Effector CD4-positive, alpha-beta T cell (primary cell): ENCODE data around the gene TSHZ2.

Experiments
- DNase-seq: peaks from one replicate; pipeline ENCODE4 v3.0.0-alpha.2; 2020

Gene TSHZ2

DNA sequence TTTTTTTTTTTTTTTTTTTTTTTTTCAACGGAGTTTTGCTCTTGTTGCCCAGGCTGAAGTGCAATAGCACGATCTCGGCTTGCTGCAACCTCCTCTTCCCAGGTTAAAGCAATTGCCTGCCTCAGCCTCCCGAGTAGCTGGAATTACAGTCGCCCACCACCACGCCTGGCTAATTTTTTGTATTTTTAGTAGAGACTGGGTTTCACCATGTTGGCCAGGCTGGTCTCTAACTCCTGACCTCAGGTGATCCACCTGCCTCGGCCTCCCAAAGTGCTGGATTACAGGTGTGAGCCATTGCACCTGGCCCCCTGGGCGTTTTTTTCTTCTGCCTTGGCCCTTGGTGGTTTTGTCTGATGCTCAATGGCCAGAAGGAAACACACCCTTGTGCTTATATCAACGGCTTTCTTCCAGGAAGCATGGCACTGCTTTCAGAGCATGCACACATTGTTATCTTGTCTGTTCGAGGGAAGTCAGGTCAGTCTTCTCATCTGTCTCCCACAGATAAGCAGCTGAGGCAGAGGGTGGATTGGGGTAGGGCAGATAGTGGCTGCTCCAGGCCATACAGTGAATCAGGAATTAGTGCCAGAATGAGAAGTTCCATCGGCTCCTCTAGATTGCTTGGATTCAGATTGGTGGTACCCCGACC, 203.1 kb downstream of the TSHZ2 start:
- DNase-seq: no peak

DNA sequence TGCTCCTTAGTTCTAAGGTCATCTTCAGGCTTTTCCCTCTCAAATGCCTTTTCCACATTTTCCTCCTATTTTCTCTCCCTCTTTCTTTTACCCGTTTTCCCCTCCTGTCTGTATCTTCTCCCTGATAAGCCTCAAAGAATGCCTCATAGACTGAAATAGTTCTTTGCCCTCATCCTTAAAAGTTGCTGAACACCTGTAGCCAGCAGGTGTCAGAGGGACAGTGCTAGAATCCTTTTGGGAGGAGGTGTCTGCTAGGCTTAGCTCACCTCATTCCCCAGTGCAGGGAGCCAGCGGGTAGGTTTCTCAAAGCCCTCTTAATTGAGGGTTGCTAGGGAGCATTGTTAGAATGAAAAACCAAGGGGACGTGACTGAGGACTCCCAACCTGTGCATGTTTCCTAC, 204.0 kb downstream of the TSHZ2 start:
- DNase-seq: no peak

DNA sequence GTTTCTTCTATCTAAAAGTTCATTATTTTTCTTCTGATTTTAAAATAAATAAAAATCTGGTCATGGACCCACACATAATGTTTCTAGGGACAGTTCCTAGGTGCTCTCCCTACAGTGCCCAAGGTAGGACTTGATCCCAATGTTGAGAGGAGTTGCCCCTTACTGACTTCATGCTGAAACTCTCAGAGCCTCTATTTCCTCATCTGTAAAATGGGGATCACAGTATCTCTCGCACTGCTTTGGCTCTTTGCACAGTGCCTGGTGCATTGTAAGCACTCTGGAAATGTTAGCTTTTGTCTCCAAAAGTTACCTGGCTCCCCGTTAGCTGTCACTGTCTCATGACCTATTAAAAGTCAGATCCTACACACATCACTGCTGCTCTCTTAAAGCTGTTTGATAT, 205.5 kb downstream of the TSHZ2 start:
- DNase-seq: no peak

DNA sequence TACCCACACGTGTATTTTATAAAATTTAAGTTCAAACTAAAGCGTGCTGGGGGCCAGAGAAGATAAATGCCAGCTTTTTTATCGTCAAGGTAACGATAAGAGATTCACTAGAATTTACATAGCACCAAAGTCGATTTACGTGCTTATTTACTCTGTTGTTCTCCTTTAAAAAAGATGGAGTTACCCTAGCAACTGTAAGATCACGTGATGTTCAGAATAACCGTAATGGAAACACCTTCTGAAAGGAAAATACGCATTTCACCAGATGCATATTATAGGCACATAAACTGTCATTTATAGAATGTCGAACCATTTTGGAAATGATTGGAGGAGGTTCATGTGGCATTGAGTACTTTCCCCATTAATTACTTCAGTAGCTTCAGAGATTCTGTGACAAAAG, 207.6 kb downstream of the TSHZ2 start:
- no peak for DNase-seq

GRCh38 chr20:53180928-53181362, 208.8 kb downstream of the TSHZ2 start:
- no peak for DNase-seq

GRCh38 chr20:53181866-53182376, 209.8 kb downstream of the TSHZ2 start:
- no peak for DNase-seq

DNA sequence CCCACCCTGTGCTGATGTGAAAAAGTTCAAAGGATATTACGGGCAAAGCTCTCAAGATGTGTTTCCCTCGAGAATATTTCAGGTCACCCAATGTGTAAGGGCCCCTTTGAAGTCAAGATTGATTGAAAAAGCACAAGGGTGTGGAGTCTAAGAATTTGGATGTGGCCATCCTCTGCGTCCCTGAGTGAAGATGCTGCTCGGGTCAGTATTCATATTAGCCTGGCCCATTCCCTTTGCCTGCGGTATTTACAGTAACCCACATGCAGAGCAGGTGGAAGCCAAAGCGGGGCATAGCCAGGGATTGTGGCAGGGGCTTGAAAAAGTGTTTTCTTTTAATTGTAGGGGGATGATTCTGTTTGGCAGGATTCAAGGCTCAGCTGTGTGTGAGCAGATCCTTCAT, 211.0 kb downstream of the TSHZ2 start:
- no peak for DNase-seq

DNA sequence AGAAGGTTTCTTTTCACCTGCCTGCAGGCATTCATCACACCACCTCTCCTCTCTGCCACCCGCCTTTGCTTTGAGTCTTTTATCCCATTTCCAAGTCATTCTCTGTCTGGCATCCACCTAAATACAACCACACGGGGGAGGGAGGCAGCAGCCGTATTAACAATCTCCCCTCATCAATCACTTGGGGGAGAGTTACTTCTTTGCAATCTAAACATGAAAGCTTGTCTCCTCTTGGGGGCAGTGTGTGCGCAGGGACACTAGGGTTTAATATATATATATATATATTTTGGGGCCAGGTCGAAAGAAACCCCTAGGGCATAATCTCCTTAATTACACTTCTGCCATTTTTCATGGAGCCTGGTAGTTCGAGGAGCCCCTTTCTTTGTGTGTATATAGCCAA, 214.5 kb downstream of the TSHZ2 start:
- DNase-seq: no peak

GRCh38 chr20:53187392-53188068, 215.4 kb downstream of the TSHZ2 start:
- DNase-seq: no peak

GRCh38 chr20:53190225-53190624, 218.1 kb downstream of the TSHZ2 start:
- no peak for DNase-seq

DNA sequence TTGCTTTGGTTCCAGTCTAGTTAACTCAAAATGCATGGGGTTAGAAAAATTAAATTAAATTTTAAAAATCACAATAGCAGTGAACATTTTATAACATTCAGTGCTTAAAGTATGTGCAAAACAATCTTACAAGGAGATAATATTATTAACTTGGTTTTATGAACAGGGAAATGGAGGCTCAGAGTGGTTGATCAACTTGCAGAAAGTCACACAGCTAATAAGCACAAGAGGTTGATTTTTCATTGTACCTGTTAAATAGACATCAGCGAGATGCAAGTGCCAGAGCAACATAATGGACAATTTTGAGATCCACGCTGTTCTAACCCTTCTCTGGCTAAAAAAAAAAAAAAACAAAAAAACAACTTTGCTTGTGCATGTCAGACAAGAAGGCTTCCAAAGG, 219.8 kb downstream of the TSHZ2 start:
- DNase-seq: no peak

DNA sequence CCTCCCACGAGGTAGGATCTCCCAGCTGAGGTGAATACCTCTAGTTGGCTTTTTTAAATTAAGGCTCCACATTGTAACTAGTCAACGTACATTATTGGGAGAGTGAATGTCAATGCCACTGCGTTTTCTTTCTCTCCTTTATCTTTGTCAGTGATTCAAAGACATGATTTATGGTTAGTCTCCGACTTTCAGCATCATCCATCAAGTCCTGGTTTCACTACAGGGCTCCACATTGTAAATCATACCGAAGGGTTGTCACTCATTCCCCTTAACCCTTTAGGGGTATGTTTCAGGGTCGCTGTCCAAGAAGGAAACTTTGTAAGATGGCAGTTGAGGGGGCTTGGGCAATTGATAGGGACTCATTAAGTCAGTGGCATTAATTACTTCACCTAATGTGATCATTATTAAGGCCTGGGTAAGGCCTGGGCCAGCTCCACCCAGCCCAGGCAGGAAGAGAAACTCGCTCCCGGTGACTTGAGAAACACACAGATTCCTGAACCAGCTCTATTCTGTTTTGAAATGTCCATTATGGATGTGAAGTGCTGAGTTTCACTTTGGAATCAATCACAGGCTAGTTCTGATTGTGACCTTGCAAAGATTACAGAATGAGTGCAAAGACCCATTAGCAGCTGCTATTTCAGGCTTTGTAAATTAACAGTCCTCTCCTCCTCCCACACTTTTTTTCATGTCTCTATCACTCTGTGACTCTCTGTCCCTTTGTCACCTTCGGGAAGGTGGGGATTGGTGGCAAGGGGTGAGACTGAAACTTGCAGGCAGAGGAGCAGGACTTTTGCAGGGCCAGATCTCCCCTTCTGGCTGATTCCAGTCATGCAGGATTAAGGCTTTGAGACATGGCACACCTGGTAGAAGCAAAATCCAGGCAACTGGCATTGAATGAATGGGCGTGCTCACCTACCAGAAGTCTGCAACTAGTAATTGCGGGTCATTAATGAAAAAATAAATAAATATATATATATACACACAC, 222.4 kb downstream of the TSHZ2 start:
- DNase-seq: no peak

DNA sequence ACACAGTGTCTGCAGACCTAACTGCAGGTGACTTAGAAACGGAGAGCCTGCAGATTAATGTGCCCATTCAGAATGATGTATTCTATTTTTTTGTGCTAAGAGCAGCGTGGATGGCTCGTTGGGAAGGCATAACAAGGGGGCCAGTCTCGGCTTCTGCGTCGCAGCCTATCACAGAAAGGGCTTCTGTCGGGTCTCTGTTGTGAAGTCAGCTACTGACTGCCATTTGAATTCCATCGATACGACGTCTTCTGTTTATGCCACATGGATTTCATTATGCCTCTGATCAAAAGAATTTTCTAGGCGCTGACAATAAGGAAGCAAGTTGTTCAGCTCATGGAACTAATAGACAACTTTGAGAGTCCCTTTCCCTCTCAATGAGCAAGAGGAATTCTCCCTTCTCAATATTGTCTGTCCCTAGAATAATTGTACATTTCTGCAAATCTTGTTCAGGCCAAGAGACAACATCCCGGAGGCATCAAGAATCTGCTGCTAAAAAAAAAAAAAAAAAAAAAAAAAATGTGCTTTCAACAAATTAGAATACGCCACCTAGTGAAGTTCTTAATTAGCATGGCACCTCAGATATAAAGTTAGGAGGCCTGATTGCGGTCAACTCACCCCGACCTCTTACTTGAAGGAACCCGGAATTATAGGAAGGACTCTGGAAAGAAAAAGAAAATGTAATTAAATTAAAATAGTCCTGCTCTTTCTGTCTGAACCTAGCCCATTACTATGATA, 223.9 kb downstream of the TSHZ2 start:
- DNase-seq: no peak

GRCh38 chr20:53201588-53201987, 229.4 kb downstream of the TSHZ2 start:
- no peak for DNase-seq

- DNase-seq: no peak
Measured at GRCh38 chr20:53202777-53203176, 230.6 kb downstream of the TSHZ2 start.

DNA sequence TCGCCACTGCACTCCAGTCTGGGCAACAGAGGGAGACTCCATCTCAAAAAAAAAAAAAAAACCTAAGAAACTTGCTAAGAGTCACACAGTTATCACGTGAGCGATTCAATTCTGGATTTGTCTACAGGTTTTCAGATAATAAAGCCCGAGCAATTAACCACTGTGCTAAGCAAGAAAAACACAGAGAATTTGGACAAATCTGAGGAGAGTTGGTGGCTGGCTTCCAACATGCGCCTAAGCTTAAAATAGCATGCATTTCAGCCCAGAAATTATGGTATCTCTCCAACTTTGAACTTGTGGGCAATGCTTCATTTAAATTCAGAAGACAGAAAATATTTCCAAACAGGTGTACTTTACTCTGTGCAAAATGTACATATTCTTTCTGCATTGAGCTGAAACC, 232.9 kb downstream of the TSHZ2 start:
- DNase-seq: no peak

GRCh38 chr20:53208110-53208832, 236.1 kb downstream of the TSHZ2 start:
- DNase-seq: no peak

DNA sequence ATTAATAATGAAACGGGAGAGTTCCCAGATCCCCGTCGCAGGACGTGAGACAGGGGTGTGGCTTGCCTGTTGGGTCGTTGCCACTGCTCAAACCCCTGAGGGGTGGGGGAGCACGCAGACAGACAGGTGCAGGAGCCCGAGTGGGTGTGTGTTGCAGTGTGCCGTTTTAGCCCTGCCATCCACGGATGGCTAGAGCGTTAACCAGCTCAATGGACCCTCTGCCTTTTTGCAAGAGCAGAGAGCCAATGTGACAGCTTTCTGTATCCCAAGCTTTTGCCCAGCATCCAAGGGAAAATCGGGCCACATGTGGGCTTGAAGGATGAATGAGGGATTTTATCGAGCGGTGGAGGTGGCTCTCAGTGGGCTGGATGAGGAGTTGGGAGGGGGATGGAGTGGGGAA, 237.9 kb downstream of the TSHZ2 start:
- DNase-seq: no peak

GRCh38 chr20:53210931-53211330, 238.8 kb downstream of the TSHZ2 start:
- no peak for DNase-seq

GRCh38 chr20:53212018-53212417, 239.9 kb downstream of the TSHZ2 start:
- no peak for DNase-seq

DNA sequence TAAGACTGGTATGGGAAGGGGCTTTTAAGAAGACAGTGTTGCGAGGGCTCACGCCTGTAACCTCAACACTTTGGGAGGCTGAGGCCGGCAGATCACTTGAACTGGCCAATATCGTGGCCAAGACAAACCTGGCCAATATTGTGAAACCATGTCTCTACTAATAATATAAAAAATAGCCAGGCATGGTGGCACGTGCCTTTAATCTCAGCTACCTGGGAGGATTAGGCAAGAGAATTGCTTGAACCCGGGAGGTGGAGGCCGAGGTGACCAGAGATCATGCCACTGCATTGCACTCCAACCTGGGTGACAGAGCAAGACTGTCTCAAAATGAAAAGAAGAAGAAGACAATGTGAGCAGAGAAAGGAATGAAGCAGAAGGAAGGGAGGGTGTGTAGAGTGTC, 242.2 kb downstream of the TSHZ2 start:
- DNase-seq: no peak

GRCh38 chr20:53215166-53215565, 243.0 kb downstream of the TSHZ2 start:
- DNase-seq: no peak
